ENCODE measurements around the gene ADA.
"Not testable (repeated sequence)": the region's sequence is repeated elsewhere in the genome, so short reads cannot be mapped to it uniquely, and the experiment has no call there.

ADA gene

GRCh38 chr20:44597930-44598329 is 53.6 kb downstream of the ADA start:
- no peak for DNase-seq

- no peak for DNase-seq
Observed at GRCh38 chr20:44597516-44597915, 54.0 kb downstream of the ADA start.

DNA sequence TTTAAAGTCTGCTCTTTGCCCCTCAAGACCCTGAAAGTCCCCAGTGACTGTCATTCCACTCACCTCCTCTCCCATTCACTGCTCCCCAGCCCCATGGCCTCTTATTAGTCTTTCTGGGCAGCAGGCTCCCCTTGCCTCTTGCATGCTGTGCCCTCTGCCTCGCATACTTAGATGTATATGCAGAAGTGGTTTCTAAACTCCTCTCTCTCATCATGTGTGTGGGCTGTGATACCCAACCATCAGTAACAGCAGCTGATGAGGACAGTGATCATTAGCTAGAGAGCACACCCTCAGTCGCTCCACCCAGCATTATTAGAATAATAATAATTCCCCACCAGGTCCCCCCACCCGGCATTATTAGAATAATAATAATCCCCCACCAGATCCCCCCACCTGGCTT is 54.6 kb downstream of the ADA start:
- no peak for DNase-seq

DNA sequence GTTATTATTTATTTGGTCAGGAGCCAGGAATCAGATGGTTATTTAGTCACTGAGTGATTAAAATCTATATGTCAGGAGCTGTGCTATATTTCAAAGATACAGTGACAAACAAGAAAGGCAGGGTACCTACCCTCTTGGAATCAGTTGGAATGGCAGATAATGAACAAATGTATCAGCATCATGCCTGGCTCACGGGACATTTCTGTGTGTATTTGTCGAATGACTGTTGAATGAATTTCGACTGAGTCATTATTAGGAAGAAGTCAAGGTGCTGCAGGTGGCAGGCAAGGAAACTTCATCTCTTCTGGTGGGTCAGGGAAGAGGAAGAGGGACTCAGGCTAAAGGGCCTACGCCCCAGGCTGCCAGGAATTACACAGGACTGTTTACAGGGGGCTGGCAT is 55.5 kb downstream of the ADA start:
- no peak for DNase-seq

- DNase-seq, result no peak
Observed at GRCh38 chr20:44594730-44595129, 56.8 kb downstream of the ADA start.

GRCh38 chr20:44593751-44594150 is 57.7 kb downstream of the ADA start:
- DNase-seq, result no peak

DNA sequence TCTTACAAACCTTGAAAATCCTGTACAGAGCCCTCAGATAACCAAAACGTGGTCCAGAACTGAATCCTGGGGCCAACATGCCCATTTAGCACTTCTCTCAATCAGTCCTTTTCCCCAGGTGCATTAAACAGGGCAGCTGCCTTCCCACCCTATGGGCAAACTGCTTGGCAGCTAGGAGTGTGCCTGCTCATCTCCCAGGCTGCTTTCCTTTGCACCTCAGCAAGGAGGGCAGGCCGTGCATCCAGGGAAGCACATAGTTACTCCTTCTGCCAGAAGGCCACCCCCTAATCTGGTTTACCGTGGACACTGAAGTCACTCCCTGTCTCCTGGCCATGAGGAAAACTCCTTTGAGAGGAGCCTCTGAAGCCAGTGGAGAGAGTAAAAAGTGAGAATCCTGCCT is 59.1 kb downstream of the ADA start:
- no peak for DNase-seq

DNA sequence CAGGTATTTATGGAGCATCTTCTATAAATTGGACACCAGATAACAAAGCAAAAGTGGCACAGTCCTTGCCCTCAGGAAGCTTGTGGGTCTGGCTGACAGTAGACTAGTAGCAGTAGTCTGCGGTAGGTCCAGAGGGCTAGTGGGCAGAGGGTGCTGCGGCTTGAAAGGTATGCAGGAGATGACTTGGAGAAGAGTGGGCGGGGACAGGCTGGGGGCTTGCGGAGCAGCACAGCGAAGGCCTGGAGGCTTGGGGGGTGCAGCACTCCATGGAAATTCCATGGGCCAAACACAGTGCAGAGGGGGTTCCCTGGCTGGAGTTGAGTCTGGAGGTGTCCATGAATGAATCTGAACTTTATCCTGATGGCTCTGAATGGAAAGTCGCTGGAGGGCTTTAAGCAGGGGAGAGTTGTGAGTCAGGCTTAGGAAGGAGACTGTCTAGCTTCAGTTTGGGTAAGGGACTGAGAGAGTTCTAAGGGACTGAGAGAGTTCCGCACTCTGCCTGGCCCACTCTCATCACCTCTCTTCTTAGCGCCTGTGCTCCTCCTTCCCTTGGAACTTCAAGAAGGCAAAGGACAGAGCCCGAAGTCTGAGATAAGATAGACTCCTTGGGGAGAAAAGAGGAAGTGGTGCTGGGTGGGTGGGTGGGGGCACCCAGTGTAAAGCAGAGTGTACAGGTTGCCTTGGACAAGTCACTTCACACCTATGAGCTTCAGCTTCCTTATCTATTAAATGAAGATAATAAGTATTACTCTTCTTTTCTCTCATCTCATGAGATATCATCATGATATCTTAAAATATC is 60.3 kb downstream of the ADA start:
- no peak for DNase-seq

- no peak for DNase-seq
Observed at GRCh38 chr20:44589537-44589936, 62.0 kb downstream of the ADA start.

GRCh38 chr20:44588321-44588720 is 63.2 kb downstream of the ADA start:
- not testable (repeated sequence) for DNase-seq

GRCh38 chr20:44587035-44587980 is 64.2 kb downstream of the ADA start:
- no peak for DNase-seq

DNA sequence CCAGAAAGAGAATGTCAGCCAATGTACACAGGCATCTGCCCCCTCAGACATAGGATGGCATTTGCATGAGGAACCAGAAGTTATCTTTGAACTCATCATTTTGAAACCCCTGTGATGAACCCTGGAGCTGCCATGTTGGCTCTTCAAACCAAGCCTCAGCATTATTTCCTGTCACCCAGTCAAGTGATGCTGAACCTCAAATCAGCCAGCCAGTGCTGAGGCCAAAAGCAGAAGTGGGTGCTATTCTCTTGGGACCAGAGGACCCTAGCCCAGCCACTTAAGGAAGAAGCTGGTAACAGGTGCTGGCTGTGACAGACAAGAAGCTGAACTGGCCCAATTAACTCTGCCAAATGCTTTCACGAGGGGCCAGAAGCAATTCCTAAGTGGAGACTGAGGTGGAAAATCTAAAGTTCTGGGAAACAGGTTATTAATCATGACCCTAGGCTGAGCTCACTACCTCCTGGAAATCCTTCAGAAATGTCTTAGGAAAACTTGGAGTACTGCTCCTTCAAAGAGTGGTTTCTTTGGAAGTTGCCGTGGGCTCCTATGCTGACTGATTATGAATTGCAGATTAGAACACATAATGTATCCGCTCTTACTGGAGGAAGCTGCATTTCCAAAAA is 65.1 kb downstream of the ADA start:
- DNase-seq, result no peak

- DNase-seq, result no peak
Observed at GRCh38 chr20:44585057-44585963, 66.2 kb downstream of the ADA start.

GRCh38 chr20:44584162-44584561 is 67.3 kb downstream of the ADA start:
- no peak for DNase-seq

DNA sequence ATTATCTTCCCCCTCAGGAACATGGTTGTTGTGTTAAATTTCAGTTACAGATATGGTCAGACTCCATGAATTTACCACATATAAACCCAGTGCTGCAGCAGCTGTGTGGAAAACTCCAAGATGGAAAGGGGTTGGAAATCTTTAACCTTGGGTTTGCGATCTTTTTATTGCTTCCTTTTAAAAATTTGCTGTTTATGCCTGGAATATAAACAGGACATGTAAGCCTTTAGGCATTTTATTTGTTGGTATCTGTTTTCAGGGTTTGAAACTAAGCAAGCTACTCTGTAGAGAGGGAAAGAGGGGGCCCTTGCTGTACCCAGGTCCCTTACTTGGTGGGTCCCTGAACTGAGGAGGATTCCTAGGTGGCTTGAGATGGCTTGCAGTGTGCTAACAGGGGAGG is 68.3 kb downstream of the ADA start:
- DNase-seq, result no peak

DNA sequence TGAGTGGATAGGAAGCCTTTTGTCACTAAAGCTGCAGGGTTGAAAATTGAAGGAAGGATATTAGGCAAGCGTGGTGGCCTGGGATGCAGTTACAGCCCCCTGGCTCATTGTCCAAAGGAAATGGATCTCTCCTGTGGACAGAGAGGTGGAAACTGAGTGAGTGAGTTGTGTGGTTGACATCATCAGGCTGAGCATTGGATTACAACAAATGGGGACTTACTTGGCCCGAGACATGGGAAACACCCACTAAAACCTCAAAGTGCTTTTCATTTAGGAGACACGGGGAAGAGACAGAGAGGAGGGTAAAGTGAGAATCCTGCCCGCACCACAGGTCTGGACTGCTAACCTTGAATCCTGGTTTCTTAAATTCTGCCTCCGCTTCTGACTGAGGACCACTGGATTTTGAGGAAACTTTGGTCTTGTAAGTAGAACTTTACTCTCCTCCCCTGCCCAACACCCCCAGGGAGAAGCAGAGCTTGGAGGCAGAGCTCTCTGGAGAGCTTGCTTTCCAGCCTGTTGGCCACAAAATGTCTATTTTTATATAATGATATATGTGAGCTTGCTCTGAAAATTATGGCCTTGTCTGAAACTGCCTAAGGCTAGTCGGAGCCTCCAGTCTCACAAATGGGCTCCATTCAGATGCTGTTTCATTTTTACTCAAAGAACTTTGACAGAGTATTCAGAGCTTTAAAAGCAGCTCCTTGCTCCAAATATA is 69.0 kb downstream of the ADA start, which contains the start of gene PKIG:
PKIG (plus strand) TSS at position 269 of the 715 bp plus-strand sequence. CDS start 31,978 bp downstream, outside the sequence.
- no peak for DNase-seq

DNA sequence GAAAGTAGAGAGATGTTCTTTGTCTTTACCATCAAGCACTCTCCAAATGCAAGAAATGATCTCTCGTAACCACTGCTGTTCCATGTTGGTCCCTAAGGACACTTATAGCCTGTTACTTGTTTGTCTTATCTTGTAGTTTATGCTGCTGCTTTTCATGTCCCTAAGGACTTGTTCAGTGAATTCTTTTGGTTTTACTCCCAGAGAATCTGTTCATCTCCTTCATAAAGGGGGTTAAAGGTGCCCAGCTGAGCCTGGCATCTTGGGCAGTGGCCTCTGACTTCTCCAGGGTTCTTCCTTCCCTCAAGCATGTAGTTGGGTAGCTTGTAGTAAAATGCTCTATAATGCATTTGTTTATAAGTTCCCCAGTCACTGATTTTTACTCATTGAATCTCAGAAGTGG is 70.0 kb downstream of the ADA start:
- no peak for DNase-seq

- DNase-seq, result no peak
Observed at GRCh38 chr20:44580581-44581268, 70.8 kb downstream of the ADA start.

- no peak for DNase-seq
Observed at GRCh38 chr20:44579313-44580081, 72.0 kb downstream of the ADA start.

DNA sequence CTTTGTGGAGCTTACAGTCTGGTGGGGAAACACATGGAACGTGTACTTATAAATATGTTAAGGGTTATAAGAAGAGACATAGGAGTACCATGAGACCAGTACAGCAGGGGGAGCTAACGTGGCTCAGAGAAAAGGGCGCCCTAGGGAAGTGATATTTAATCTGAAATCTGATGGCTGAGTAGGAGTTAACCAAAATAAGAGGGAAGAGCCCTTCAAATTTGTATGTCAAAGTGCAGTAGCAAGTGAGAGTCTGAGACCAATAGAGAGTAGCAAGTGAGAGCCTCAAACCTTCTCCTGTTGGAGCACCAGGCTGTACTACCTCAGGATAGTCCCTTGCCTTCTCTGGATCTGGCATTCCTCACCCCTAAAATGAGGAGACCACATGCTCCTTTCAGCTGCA is 75.2 kb downstream of the ADA start:
- DNase-seq, result no peak
